DMS53 (cell line): ENCODE results near the gene FGD4.

Source experiments
- DNase-seq: peaks from one replicate; lab custom pipeline; 2025; lab: John Stamatoyannopoulos, UW

Gene FGD4

DNA sequence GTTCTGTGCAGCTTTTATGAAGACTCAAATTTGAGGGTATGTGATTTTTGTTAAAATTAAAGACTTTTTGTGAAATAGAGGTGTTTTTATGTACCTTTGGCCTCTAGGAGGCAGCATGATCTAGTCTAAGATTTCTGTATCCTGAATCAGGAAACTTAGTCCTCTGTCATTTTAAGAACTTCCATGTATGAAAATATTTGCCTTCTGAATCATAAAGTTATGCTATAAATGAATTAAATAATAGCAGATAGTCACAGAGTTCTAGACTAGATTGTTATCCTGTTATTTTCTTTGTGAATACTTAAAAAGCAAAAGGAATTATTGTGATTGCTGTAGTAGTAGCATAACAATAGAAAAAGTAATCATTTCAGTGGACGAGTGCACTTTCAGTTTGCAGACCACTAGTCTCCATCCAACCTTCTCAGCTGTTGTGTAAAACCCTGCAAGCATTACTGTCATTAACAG, 56.3 kb downstream of the FGD4 start:
- peak; percentile 89 for DNase-seq

DNA sequence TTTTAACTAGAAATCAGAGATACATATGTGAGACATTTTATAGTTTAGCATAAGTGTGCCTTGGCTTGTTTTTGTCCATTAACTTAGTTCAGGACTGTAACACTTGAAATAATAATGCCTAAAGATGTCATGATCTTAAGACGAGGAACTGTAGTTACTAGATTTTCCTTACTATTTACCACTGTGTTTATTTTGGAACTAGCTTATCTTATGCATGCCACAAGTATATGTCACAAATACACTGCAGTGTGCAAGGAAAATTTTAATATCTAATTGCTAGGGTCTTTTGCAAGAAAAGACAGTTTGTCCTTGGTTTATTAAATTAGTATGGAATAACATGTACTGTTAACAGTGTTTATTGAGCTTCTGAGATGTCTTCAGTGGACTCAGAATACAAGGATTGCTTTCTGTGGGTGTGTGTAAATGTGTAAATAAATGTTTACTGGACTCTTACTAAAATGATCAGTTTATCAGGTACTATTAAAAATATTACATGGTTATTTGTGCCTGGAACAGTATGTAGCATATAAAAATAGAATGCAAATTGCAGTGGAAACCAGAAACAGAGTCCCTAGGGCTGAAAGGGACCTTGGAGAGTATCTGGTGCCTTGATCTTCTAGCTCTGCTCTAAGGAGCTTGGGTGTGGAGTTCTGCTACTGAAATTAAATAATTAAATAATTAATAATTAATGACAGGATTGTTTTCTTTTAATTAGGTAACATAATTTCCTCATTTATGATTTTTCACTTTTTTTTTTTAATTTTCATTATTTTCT, 58.1 kb downstream of the FGD4 start:
- no peak for DNase-seq

DNA sequence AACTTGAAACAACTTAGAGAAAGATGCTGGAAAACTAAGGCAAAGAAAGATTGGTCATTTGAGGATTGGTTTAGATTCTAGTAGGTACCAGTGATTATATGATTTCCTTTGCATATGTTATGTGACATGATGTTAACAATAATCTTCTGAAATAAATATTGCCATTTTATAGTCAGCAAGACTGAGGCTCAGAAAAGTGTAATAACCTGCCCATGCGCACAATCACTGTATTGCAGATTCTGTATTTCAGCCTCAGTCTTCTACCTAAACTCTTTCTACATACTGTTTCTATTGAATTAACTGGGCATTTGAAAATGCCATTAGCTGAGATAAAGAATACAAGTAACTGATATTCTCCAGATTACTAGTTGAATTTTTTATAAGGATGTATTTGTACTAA, 61.3 kb downstream of the FGD4 start:
- no peak for DNase-seq

DNA sequence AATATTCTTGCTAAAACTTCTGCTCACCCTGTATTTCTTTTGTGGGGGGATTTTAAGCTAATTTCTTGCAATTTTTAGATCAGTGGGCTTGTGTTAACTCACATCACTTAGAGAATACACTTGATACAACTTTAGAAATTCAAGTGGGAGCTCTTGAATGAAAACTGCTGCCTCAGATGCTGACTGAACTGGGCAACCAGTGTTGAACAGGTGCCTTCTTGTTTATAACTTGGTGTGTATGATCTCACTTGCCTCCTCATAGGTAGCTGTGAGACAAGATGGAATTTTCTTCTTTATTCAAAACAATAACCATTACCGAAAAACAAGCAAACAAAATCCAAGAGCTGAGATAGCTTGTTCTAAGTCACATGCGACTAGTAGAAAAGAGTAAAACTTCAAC, 63.5 kb downstream of the FGD4 start:
- DNase-seq, result no peak

DNA sequence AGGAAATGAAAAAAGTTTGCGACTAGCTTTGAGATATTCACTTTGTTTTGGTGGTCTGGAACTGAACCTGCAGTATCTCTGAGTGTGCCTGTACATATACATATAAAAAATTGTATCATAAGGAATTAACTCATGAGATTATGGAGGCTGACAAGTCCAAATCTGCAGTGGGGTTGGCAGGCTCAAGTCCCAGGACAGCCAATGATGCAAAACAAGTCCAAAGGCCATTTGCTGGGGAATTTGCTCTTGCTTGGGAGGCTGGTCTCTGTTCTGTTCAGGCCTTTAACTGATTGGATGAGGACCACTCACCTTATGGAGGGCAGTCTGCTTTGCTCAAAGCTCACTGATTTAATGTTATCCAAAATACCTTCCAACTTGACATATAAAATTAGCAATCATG, 66.8 kb downstream of the FGD4 start:
- no peak for DNase-seq

DNA sequence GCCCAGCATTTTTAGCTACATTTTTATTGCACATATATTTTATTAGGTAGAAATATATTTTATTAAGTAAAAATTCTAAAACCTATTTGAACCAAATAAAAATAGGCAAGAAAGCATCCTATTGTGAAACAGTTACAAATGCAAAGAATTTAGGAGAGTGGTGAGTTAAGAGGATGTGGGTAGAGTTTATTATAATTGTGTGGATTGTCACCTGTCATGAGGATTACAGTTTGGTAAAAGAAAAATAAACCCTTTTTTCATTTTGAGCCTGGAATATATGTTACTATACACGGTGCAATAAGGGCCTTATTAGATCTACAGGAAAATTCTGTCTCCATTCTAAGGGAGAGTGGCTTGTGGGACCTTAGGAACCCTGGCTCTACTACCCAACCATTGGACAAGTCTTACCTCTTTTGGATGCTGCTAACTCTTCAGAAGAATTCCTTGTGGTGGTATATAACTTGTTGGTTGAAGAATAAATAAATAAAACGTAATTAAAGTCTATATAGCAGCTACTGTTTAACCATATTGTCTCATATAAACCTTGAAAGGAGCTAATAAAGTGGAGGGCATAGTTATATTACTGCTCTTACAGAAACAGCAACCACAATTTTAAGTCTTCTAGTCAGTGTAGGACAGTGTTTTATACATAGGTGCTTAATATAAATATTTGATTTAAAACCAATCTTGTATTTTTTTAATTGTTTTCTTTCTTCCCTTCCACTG, 67.8 kb downstream of the FGD4 start:
- no peak for DNase-seq

DNA sequence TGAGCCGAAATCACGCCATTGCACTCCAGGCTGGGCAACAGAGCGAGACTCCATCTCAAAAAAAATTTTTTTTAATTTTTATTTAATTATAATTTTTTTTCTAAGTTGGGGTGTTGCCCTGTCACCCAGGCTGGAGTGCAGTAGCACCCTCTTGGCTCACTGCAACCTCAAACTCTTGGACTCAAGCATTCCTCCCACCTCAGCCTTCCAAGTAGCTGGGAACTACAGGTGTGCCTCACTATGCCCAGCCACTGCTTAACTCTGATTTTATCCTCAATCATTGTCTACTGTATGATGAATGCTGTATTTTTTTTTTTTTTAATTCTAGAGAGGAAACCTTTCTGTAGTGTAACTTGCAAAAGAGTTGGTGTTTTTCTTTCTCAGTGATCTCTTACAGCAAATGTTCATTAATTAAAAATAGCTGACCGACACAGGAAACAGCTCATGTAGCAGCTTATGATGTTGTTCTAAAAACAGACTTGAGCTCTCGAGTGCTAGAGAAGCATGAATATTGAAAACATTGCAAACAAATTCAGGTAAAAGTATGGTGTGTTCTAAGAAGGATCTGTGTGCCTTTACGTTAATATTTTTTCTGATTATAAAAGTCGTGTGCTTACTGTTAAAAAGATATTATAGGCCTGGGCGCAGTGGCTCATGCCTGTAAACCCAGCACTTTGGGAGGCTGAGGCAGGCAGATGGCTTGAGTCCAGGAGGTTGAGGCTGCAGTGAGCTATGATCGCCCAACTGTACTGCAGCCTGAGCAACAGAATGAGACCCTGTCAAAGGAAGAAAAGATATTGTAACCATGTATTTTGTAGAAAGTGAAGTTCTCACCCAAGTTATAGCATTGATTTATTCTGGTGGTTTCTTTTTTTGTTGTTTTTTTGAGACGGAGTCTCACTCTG, 68.9 kb downstream of the FGD4 start:
- no peak for DNase-seq

DNA sequence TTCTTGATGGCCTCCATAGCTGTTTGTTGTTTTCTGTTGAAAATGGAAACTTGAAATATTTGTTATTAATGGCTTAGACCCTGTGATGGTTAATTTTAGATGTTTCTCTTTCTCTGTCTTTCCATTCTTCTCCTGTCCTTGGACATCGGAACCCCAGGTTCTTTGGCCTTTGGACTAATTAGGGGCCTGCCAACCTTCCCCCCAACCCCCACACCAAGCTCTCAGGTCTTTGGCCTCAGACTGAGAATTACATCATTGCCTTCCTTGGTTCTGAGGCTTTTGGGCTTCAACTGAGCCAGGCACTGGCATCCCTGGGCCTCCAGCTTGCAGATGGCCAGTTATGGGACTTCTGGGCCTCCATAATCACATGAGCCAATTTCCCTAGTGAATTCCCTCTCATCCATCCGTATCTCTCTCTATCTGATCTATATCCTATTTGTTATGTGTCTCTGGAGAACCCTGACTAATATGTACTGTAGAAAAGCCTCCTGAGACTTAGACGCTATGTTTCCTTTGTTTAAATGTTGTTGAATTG, 71.6 kb downstream of the FGD4 start:
- no peak for DNase-seq

DNA sequence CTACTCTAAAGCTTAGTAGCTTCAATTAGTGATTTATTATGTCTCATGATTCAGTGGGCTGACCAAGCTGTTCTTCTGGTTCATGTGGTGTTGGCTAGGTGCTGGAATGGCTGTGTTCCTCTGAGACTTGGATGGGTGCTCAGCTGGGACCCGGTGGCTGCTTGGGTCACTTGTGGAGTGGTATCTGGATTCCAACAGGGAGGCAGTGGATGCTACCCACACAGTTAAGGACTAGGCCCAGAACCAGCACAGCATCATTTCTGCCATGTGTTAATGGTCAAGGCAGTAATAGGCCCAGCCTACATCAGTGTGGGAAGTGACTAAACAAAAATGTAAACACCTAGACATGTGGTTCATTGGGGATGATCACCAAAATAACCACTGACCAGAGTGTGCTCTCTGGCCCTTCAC, 72.2 kb downstream of the FGD4 start:
- DNase-seq, result no peak

DNA sequence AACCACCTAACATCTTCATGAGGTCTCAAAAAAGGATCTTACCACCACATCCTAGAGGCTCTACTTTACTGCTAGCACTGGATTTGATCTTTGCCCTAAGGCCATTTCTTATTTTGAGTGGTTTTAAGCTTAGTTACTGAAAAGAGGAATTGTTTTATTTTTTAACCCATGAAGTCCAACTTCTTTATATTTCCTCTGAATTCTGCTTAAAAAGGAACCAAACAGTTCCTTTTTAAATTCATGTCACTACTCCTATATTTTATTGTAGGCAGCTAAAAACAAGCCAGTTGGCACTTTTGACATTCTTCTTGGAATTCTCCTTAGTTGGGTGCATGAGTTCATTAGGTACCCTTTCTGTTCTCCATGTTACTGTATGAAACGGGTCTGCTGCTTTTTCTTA, 76.4 kb downstream of the FGD4 start:
- DNase-seq, result no peak

DNA sequence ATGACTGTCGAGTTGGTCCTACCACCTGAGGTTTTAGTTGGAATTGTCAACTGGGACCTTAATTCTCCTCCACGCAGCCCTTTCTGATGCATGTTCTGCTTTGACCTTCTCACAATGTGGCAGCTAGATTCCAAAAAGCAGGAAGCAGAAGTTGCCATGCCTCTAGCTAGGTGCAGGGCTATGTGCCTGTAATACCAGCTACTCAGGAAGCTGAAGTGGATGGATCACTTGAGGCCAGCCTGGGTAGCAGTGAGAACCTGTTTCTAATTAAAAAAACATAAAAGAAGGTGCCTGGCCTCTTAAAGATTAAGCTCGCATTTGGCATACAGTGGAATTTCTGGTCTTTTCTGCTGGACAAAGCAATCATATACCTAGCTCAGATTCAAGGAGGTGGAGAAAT, 77.1 kb downstream of the FGD4 start:
- peak; percentile 31 for DNase-seq

DNA sequence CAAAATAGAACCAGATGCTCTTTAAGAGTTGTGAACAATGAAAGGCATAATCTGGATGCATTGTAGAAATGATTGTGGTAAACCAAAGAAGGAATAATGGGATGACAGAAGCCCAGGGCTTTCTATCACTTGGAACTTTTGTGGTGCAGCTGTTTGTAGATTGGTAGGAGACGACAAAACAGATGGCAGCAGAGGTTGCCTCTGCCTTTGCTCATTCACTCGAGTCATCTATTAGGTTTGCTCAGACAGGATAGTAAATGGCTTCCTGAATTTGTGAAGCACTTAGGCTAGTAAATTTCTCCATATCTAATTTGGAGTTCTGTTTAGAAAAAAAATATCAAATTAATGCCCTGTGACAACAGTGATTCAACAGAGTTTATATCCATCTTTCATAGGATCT, 78.4 kb downstream of the FGD4 start:
- DNase-seq, result no peak

DNA sequence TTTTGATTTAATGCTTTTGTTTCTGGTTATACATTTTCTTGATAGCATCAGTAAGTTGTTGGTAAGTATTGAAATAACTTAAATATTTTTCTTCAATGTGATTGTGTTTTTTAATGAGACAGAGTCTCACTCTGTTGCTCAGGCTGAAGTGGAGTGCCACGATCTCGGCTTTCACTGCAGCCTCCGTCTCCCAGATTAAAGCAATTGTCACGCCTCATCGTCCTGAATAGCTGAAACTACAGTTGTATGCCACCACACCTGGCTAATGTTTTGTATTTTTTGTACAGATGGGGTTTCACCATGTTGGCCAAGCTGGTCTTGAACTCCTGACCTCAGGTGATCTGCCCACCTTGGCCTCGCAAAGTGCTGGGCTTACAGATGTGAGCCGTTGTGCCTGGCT, 78.8 kb downstream of the FGD4 start:
- DNase-seq, result no peak

DNA sequence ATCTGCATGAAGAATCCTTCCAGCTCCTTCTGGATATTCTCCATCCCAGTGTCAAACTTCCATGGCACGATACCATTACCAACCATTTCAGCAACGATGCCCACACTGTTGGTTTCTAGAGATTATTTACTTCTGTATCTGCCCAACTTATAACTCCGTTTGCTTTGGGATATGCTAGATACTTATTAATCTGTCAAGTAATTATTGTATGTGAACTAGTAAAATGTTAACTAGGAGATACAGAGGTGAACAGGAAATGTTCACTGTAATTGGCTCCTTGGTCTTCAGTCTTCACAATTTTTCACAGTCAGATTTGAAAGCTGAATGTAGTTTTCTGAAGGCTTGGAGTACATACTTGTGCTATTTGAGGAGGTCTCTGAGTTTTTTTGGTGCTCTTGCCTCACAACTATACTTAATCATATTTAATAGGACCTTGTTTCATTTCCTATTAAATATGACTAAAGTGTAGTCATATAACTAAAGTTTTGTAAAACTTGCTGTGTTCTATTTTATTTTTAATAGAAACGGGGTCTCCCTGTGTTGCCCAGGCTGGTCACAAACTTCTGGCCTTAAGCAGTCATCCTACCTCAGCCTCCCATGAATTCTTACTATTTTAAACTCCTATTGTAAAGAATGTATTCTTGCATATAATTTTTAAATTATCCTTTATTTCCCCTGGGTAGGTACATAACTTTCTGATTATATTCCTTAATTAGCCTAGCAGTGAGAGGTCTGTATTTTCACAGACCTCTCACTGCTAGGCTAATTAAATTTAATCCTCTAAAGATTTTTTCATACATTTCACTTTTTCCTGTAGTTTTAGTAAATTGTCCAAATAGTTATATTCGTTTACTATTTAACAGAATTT, 79.7 kb downstream of the FGD4 start:
- DNase-seq, result peak; percentile 35

DNA sequence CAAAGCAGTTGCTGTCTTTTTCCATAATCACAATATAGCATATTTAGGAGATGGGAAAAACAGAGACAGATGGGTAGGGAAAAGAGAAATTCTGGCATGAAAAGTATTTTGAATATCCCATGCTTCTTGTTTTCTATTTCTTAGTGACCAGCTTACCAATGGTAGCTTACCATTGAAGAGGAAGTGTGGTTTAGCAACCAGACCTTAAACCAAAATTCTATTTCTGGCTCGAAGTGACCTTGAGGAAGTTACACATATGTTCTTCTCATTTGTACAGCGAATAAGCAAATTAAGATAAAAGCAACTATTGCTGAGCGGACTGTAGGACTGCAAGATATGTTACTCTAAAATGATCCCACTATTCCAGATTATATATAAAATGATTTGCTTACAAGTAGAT, 82.9 kb downstream of the FGD4 start:
- no peak for DNase-seq

DNA sequence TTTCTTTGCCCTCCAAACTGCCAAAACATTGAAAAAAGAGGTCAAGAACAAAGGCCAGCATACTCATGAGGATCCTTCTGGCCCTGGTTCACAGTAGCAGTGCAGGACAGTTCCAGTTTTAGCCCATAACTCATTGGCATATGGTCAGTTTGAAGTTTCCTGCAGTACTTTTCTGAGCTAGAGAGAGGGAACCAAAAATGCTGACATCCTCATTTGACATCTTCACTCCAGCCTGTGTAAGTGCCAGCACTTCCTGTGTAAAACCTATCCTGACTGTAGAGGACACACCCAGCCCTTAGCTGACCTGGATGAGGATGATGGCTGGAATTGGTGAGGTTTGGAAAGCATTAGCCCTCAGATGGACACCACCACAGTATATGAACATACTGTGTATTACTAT, 84.1 kb downstream of the FGD4 start:
- DNase-seq, result peak; percentile 20

DNA sequence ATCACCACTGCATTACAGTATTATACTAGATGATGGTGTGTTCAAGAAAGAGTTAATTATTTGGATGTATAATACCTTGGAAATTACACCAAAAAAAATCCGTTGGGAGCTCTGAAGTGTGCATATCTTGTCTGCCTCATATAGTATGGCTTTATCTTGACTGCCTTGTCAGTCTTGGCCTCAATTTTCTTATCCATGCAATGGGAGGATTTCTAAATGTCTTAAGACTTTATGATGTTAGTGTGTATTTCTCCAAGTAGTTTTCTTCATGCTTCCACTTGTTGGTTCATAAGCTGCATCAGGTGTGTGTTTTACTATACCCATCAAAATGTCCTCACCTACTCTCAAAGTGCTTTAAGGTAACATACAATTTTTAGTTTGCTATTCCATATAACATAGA, 84.6 kb downstream of the FGD4 start:
- DNase-seq, result no peak

DNA sequence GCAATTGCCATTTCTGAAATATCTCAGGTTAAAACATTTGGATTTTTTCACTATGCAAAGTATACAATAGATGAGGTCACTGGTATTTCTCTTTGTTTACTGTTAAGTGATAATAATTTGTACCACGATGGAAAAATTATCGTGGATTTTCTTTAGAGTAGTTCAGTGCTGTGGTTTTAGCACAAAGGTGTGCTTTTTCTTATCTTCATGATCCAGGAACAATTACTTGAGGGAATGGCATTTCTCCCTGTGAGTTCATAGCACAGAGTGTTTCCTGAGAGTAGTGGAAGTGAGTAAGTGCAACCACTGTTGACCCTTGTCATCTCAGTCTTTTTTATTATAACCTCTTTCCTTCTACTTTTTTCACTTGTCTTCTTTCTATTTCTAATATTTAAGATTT, 86.8 kb downstream of the FGD4 start:
- DNase-seq, result no peak

DNA sequence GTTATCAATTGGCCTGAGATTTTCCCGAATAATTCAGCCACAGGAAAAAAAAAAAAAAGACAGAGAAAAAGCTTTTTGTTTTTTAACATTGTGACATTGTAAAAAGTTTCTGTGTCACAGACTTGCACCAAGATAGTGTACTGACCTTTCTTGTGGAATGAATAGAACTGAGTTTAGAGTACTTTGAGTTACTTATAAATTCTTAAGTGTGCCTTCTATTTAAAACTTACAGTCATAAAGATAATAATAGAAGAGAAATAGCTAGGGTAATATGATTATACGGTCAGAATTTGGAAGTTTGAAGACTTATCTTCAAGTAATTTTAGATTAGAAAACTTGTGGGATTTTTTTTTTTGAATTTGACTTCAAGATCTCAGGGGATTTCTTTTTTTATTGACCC, 88.8 kb downstream of the FGD4 start:
- DNase-seq, result no peak

DNA sequence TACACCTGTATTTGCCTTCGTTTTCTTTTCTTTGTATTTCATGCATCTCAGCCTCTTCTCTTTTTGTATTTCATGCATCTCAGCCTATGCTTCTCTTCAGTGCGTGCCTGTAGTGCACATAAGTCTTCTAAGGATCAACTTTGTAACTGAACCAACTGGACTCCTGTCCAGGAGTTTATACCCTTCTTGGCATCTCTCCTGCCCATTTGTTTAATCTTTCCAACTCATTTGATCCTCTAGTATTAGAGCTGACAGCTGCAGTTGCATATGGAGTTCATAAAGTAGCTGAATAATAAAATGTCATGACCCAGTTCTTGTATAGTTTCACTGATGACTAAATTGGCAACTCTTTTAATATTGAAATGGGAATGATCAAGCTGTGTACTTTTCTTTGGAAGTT, 89.7 kb downstream of the FGD4 start:
- no peak for DNase-seq

DNA sequence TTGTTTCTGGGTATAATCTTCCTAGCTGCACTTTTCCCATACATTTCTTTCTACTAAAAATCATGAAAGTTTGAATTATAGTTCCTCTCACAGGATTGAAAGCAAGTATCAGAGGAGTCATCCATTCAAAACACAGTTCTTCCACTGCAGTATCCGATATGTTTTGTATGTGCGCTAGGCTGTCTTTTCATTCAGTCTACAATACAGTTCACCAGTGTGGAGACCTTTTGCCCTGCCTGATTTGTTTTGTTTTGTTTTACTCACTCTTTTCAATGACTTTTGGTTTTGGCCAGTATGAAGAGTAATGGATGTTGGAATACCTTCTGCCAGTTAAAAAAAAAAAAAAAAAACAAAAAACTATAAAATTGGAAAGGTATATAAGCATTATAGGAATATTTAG, 91.4 kb downstream of the FGD4 start:
- DNase-seq, result no peak
